HG02938 (cell line): ENCODE measurements around the gene ZCCHC3.

ENCODE experiments used
- ATAC-seq: cut with Tn5 transposase; IDR thresholded peaks from one replicate; pipeline ENCODE4 v1.9.1; 2021; ENCODE audit warnings: mild to moderate bottlenecking, moderate library complexity; ENCODE audit not compliant: unreplicated experiment

The ZCCHC3 gene

DNA sequence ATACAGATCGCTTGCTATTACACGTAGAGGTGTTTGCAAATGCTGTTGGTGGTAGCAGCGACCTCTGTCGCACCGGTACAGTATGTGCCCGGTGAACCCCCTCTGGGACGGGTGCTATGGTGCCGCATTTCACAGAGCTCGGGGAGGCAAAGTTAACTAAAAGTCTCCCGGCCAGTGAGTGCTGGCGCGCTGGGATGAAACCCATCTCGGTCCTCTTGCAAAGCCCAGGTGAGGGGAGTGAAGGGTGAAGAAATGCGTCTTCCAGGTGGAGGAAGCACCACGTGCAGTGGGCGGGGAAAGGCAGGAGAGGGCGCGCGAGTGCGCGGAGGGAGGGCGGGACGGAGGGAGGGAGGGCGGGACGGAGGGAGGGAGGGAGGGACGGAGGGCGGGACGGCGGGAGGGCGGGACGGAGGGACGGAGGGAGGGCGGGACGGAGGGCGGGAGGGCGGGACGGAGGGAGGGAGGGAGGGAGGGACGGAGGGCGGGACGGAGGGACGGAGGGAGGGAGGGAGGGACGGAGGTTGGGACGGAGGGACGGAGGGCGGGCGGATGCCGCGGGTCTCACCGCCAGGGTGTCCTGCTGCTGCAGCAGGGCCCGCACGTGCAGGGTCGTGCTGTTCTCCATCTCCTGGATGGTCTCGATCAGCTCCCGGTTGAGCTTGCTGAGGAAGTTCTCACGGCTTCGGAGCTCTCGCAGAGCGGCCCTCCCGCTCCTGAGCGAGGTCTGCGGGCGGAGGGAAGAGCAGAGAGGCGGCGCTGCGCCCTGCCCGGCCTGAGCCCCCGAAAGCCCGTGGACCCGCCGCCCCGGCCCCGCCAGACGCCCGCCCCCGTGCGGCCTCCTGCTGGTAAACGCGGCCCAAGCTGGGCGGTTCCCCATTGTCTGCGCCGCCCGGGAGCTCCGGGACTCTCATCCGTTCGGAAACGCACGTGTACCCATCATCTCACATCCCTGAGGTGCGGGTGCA lies 18.5 kb upstream of the ZCCHC3 start:
- no peak for ATAC-seq

DNA sequence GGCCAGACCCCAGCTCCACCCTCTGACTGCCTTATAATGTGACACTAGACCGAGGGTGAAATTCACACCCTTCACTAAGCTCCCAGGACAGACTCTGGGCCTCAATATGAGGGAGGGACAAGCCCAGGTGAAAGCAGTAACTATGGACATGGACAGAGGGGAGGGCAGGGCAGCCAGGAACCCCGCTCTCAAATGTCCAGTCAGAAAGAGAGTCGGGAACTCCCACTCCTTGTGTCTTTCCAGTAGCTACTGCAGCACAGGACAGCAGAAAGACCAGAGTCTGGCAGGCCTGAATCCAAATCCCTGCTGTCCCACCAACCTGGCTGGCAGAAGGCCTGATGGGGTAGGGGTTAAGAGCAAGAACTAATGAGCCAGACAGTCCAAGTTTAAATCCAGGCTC lies 13.2 kb upstream of the ZCCHC3 start:
- ATAC-seq, result no peak

GRCh38 chr20:286508-286907 lies 10.9 kb upstream of the ZCCHC3 start:
- no peak for ATAC-seq

DNA sequence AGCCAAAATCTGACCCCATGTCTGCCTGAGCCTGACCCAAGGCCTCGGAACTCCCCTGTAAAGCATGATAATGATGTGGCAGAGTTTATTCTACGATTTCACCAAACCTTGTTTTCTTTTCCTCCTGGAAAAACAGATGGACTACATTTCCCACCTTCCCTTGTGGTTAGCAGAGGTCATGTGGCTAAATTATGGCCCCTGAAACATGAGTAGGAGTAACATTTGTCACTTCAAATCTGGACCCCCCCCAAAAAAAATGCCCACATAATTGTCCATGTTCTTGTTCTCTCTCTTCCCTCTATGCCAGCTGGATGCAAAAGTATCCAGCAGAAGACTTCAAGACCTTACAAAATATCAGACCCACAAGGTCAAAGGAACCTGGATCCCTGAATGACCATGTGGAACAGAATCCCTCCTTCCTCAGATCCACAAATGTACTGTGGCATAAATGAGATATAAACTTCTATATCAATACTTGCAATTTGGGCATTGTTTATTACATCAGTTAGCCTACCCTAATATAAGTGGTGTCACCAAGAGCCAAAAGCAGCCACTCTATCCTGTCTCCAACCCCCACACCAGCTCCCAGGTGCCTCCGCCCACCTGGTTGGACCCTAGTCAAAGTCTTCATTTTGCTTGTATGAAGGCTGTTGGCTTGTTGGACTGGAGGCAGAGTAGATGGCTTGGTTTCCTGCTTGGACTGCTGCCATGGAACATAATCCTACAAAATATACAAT lies 8.2 kb upstream of the ZCCHC3 start:
- no peak for ATAC-seq

DNA sequence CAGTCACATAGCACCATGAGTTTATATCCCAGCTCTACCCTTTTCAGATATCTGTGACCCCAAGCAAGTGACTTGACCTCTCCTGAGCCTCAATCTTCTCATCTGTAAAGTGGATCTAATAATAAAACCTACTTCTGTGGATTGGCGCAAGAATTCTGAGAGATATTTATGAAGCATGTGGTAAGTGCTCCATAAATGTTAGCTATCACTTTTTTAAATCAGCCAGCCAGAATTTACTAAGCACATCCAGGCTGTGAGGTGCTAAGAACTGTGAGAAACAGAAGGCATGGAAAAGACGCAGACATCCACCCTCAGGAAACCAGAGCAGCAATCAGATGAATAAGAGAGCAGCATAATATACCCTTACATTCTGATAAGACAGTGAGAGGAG lies 7.7 kb upstream of the ZCCHC3 start:
- no peak for ATAC-seq

- peak; percentile 71 for ATAC-seq
Observed at GRCh38 chr20:290084-290831, 7.1 kb upstream of the ZCCHC3 start, which contains the start of gene C20orf96. C20orf96 (minus strand) TSS chr20:290750; CDS start chr20:290610, 140 bp downstream.

DNA sequence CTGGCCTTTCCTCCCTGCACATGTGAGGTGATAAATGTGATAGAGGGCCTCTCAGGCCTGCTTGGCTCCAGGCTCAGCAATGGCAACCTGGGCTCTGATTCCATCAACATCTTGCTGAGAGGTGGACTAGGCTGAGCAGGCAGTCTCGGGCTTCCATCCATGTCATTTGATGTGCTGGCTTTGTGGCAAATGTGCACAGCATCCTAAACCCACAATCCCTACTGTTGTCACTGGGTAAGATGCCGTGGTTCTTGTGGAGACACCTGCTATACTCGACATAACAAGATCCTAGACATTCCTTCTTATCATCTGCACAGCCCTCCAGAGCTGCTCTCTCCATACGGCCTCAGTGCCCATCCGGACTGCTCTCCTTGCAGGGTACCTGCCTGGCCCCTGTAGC lies 2.8 kb upstream of the ZCCHC3 start:
- no peak for ATAC-seq

GRCh38 chr20:295804-296203 lies 1.6 kb upstream of the ZCCHC3 start:
- ATAC-seq, result no peak

DNA sequence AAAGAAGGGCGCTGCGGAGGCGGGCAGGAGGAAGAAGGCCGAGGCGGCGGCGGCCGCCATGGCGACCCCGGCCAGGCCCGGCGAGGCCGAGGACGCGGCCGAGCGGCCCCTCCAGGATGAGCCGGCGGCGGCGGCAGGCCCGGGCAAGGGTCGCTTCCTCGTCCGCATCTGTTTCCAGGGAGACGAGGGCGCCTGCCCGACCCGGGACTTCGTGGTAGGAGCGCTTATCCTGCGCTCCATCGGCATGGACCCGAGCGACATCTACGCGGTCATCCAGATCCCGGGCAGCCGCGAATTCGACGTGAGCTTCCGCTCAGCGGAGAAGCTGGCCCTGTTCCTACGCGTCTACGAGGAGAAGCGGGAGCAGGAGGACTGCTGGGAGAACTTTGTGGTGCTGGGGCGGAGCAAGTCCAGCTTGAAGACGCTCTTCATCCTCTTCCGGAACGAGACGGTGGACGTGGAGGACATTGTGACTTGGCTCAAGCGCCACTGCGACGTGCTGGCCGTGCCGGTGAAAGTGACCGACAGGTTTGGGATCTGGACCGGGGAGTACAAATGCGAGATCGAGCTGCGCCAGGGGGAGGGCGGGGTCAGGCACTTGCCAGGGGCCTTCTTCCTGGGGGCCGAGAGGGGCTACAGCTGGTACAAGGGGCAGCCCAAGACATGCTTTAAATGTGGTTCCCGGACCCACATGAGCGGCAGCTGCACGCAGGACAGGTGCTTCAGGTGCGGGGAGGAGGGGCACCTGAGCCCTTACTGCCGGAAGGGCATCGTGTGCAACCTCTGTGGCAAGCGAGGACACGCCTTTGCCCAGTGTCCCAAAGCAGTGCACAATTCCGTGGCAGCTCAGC lies 780 bp downstream of the ZCCHC3 start:
- ATAC-seq, result peak; percentile 20

DNA sequence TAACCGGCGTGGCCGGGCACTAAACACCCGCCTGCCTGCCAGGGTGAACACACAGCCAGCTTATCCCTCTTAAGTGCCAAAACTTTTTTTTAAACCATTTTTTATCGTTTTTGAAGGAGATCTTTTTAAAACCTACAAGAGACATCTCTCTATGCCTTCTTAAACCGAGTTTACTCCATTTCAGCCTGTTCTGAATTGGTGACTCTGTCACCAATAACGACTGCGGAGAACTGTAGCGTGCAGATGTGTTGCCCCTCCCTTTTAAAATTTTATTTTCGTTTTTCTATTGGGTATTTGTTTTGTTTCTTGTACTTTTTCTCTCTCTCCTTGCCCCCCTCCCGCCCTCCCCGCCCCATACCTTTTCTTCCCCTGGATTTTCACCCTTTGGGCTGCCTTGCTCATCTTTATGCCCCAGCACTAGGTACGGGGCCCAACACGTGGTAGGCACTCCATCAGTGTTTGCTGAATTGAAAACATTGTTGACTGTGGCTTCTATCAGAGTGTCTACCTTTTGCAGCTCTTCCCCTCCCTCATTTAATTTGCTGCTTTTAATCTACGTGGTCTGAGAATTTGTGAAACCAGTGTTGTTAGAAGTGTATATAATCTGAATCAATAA lies 1.5 kb downstream of the ZCCHC3 start:
- no peak for ATAC-seq

DNA sequence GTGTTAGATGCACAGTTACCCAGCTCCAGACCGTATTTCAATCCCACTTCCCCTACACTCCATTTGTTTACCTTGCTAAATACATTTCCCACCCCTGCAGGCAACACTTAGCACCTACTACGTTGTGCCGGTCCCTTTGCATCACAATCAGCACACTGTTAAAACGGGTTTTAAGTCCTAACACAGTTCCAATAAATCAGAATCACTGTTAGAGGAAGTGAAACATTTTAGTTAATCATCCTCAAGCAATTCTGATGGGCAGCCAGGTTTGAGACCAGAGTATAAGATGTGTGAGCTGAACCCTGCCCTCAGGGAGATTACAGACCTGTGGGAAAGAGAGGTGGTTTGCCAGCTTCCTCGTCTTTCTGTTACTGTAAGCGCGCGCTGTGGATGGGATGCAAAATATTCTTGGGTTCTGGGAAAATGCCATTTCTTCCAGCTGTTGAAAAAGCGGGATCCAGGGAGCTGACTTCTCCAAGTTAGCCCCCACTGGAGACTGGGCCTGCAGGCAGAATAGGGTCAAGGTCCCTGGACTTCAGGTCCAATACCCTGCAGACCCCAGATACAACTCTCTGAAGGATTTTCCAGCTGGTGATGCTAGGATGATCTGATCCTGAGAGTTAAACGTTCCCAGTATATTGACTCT lies 3.1 kb downstream of the ZCCHC3 start:
- ATAC-seq, result no peak

GRCh38 chr20:301886-302848 lies 4.8 kb downstream of the ZCCHC3 start:
- no peak for ATAC-seq

DNA sequence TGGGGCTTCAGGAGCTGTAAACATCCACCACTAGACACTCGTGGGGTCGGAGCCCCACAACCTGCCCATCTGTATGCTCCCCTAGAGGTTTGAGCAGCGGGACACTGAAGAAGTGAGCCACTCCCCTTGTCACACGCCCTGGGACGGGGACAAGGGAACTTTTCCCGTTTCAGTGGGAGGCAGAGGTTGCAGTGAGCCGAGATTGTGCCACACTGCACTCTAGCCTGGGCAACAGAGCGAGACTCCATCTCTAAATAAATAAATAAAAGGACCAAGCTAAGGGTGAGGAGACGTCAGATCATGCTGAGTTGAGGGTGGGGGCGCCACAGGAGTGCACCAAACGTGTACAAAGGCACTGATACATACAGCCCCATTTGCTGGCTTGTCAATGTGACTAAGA lies 8.4 kb downstream of the ZCCHC3 start:
- ATAC-seq, result no peak

DNA sequence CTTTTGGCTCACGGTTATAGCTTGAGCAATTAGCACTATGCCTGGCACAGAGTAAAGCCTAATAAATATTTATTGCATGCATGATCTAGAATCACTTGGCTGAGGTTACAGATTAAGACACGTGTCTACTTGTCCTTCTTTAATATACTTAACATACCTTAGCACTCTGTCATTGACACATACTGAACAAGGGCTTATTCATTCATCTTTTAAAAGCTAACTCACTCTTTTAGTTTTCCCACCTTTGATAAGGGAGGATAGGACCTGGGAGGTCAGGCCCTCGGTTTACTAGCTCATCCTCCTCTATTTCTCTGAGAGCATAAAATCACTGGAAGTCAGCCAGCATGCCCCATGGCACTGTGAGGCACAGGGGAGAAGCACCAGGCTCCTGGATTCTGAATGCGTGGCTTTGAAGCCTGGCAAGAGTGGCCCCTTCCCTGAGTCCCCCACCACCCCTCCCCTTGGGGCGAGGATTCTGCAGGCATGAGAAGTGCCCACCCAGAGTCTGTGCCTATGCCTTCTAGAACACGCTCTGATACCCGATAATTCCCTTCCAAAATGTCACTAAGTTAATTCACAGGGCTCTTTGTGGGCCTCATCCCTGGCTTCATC lies 11.2 kb downstream of the ZCCHC3 start:
- no peak for ATAC-seq

GRCh38 chr20:309306-309840 lies 12.0 kb downstream of the ZCCHC3 start:
- no peak for ATAC-seq

DNA sequence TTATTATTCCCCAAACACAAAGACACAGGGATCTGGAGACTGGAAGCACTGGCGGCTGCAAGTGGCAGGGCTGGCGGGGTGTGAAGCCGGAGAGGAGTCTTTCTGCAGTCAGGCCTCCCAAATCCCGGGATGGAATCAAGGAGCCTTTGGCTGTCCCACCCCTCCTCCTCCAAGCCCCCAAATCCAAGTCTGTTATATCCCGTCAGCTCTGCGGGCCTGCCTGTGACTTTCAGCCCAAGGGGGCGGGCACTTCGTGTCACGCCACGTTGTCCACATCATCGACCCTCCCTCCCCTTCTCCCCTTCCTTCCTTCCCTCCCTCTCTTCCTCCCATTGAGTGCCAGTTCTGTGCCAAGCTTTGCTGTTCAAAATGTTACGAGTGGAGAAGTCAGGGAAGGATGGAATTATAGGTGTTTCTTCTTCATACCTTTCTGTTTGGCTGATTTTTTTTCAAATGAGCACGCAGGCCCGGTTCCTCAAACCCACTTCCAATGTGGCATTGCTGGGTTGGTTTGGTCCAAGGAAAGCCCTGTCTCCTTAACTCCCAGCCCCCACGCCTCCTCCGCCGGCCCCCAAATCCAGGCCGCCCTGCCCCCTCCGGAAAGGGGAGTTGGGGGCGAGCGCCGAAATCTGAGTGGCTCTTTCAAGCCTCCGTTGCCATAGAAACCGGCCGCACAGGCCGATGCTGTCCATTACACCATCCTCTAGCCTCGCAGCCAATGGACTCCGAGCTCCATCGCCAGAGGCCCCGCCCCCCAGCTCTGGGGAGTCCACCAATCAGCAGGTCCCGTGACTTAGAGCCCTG lies 12.7 kb downstream of the ZCCHC3 start:
- ATAC-seq, result peak; percentile 96

GRCh38 chr20:310645-311044 lies 13.3 kb downstream of the ZCCHC3 start:
- ATAC-seq, result no peak
